Brain microvascular endothelial cell (primary cell): ENCODE data around the gene CTSE.

ENCODE experiments used
- DNase-seq: peaks from one replicate; pipeline ENCODE4 v3.0.0-alpha.2; 2020
- H3K27ac ChIP-seq: fragments of 250-450 bp; sonication (Bioruptor Pico); 2 replicates; pipeline ENCODE4 v1.5.1; 2020; ENCODE audit warnings: mild to moderate bottlenecking, moderate library complexity
- H3K27me3 ChIP-seq: fragments of 250-450 bp; sonication (Bioruptor Pico); replicated peaks from 2 replicates; pipeline ENCODE4 v1.5.1; 2020; ENCODE audit warnings: mild to moderate bottlenecking
- H3K36me3 ChIP-seq: fragments of 250-450 bp; sonication (Bioruptor Pico); replicated peaks from 2 replicates; pipeline ENCODE4 v1.5.1; 2020; ENCODE audit warnings: mild to moderate bottlenecking
- H3K4me3 ChIP-seq: 2 replicates; pipeline ENCODE4 v1.5.1; 2011; ENCODE audit warnings: low read depth, mild to moderate bottlenecking, control low read depth, low read length, moderate library complexity
- in situ Hi-C: cut with HindIII; loops from 2 replicates; pipeline ENCODE4 v1.10.0; 2017; ENCODE audit warnings: low sequenced_read_pairs, low pct_ligation_motif_present
- TF ChIP-seq, protein P1 (sequence below): IDR thresholded peaks from 2 replicates; pipeline ENCODE4 v1.5.1; 2011; ENCODE audit warnings: low read depth, mild to moderate bottlenecking, moderate library complexity, low read length, control low read depth, inconsistent platforms; ENCODE audit errors: missing control alignments

The CTSE gene

DNA sequence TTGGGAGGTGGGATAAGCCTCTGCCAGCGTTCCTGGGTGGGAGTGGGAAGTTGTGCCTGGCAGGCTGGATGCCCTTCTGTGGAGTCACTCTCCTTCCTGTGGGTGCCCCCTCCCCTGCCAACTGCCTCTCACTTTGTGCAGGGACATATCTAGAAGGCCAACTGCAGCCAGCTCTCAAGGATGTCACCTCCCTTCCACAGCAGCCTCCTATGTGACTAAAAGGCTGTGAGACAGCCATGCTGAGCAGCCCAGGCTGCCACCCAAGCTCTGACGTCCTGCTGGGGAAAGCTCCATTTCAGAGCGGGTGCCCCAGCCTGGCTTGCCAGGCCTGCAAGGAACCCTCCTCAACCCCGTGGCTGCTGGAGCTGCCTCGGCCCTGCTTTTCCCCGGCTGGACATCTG, 60.9 kb downstream of the CTSE start:
- TF ChIP-seq, protein P1, sequence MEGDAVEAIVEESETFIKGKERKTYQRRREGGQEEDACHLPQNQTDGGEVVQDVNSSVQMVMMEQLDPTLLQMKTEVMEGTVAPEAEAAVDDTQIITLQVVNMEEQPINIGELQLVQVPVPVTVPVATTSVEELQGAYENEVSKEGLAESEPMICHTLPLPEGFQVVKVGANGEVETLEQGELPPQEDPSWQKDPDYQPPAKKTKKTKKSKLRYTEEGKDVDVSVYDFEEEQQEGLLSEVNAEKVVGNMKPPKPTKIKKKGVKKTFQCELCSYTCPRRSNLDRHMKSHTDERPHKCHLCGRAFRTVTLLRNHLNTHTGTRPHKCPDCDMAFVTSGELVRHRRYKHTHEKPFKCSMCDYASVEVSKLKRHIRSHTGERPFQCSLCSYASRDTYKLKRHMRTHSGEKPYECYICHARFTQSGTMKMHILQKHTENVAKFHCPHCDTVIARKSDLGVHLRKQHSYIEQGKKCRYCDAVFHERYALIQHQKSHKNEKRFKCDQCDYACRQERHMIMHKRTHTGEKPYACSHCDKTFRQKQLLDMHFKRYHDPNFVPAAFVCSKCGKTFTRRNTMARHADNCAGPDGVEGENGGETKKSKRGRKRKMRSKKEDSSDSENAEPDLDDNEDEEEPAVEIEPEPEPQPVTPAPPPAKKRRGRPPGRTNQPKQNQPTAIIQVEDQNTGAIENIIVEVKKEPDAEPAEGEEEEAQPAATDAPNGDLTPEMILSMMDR, result no peak
- in situ Hi-C loops, result no loop called here
- H3K27ac ChIP-seq, result no peak overlapping the region
- DNase-seq, result no peak
- no peak overlapping the region for H3K4me3 ChIP-seq
- no peaks in the 10 kb centered on the region for H3K36me3 ChIP-seq
- peaks cover 9% of the 10 kb centered on the region for H3K27me3 ChIP-seq

DNA sequence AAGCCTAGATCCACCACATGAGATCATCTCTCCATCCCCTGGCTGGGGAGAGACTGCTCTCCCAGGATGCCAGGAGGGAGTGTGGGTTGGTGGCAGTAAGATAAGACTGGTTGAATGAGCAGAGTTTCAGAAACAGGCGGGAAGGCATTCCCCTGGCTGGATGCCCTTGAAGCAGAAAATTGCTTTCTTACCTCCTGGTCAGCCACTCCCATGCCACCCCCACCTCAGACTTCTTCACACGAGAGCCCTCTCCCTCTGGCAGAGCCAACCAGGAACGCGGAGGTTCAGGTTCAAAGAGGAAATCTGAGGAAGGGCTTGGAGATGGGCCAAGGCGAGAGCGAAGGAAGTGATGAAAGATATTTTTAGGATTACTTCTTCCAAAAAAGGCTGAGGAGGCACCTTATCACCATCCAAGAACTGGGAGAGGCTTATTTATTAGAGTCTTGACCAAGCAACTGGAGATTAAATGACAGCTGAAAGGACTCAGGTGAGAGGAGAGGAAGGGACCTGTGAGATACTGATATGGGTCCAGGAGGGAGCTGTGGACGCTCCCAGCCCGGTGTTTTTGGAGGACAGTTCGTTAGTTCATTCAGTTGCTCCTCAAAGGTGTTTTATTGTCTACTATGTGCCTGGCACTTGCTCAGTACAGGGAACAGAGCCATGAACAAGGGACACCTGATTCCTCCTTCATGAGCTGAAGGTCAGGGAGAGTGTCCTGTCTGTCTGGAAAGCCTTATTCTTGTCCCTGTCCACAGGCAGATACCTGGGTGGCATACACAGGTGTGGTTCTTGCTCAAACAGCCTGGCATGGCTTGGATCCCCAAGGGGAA, 61.5 kb downstream of the CTSE start:
- no peak for DNase-seq
- Histone ChIP-seq H3K27me3 (peaks cover 9% of the 10 kb centered on the region), H3K36me3 (no peaks in the 10 kb centered on the region), H3K27ac (no peak overlapping the region), H3K4me3 (no peak overlapping the region)
- in situ Hi-C loops, result no loop called here
- TF ChIP-seq, protein P1, result no peak

DNA sequence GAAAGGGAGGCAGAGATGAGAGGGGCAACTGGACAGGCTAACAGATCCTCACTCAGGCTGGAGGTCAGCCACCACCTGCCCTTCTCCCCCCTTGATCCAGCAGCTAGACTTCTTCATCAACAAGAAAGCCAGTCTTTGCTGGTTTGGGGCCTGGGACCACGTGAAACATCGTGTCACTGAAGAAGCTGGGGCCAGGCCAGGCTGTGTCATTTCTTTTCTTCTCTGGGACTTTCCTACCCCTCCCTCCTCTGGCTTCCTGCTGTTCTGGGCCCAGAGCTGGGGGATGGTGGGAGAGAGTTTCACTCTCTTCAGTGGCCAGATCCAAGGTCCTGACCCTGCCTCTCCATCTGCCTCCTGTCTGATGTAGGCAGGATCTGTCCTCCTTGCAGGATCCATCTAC, 62.3 kb downstream of the CTSE start:
- H3K36me3 ChIP-seq, result no peaks in the 10 kb centered on the region
- peak; percentile 13 for DNase-seq
- TF ChIP-seq, protein P1, result no peak
- in situ Hi-C loops, result no loop called here
- no peak overlapping the region for H3K27ac ChIP-seq
- peaks cover 11% of the 10 kb centered on the region for H3K27me3 ChIP-seq
- no peak overlapping the region for H3K4me3 ChIP-seq

DNA sequence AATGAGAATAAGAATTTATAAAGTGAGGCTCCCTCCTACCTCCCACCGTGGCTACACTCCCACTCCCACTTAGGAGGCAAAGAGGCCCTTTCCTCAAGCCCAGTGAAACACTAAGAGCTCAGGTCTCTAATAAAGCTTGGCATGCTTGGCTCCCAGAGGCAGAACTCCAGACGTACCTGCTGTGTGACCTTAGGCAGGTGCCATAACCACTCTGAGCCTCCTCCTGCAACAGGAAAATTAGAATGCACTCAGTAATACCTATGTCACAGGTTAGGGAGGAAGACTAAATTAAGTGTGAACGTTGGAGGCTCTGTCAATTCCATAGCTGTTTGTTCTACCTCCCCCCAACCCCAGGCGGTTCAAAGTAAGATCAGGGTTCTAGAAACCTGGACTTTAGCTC, 63.9 kb downstream of the CTSE start:
- Histone ChIP-seq H3K4me3 (no peak overlapping the region), H3K27ac (no peak overlapping the region), H3K27me3 (peaks cover 15% of the 10 kb centered on the region), H3K36me3 (no peaks in the 10 kb centered on the region)
- TF ChIP-seq, protein P1, result no peak
- in situ Hi-C loops, result no loop called here
- no peak for DNase-seq
